Left lung (tissue), 10 donors: ENCODE measurements around the gene ARHGAP10. TPM values are rescaled to one million over a fixed set of nuclear protein-coding genes. Genes with fewer than 3 reads are reported as not detected.

ENCODE experiments used
- ATAC-seq: fragments of 200-7000 bp; cut with Tn5 transposase; one replicate; pipeline ENCODE4 v1.9.1; 2020; ENCODE audit warnings: moderate library complexity
- DNase-seq, 4 donors: peaks; one replicate each; pipeline ENCODE4 v3.0.0-alpha.2; 2013 to 2020
- H3K27ac ChIP-seq, 2 donors: fragments of 200-600 bp; sonication (generic) in 1 of 2; one replicate each; pipeline versions ENCODE4 v1.5.0 to v1.8.0; 2020 to 2021
- H3K27me3 ChIP-seq, 2 donors: fragments of 200-600 bp; sonication (generic) in 1 of 2; one replicate each; pipeline versions ENCODE4 v1.5.0 to v1.8.0; 2020 to 2021
- H3K36me3 ChIP-seq, 2 donors: fragments of 200-600 bp; sonication (generic) in 1 of 2; one replicate each; pipeline versions ENCODE4 v1.5.0 to v1.8.0; 2020 to 2021
- H3K4me1 ChIP-seq, 2 donors: fragments of 200-600 bp; one replicate each; pipeline ENCODE4 v1.8.0; 2021
- H3K4me3 ChIP-seq, 2 donors: fragments of 200-600 bp; sonication (generic) in 1 of 2; one replicate each; pipeline versions ENCODE4 v1.5.0 to v1.8.0; 2020 to 2021; ENCODE audit warnings: mild to moderate bottlenecking in 1 of 2
- H3K9me3 ChIP-seq, 2 donors: fragments of 200-600 bp; sonication (generic) in 1 of 2; one replicate each; pipeline versions ENCODE4 v1.5.0 to v1.8.0; 2020 to 2021
- intact Hi-C, 2 donors: fragments of 100-400 bp; cut with DNase I; formaldehyde crosslinking; loops; one replicate each; pipeline versions ENCODE4 v1.11.2 to v1.14.2; 2022
- polyA plus RNA-seq, 6 donors: library from polyadenylated mRNA; unstranded; fragments of 120-200 nt; gene quantifications; one replicate each; pipeline ENCODE4 v1.2.1, GENCODE V29; 2013; ENCODE audit not compliant: insufficient read length in 6 of 6
- total RNA-seq, 2 donors: library from RNA; stranded (reverse); fragmentation: NEBNext Ultra II Directional; extraction: Animal tissue kit (Norgen Biotek cat#: 25700); gene quantifications; one replicate each; pipeline ENCODE4 v1.2.1, GENCODE V29; 2021
- TF ChIP-seq, protein P1 (sequence below), 2 donors: fragments of 200-600 bp; sonication (generic) in 1 of 2; IDR thresholded peaks; one replicate each; pipeline versions ENCODE4 v1.5.0 to v1.8.0; 2021; ENCODE audit warnings: antibody characterized with exemption in 2 of 2
- donor health status: DM: no; HTN: yes; CAD: no.
- donor health status: DM: no; HTN: no; CAD: no.

The ARHGAP10 gene
- total and polyA plus RNA-seq, 8 donors: 11.6 to 25.4 (median 14.2) TPM

DNA sequence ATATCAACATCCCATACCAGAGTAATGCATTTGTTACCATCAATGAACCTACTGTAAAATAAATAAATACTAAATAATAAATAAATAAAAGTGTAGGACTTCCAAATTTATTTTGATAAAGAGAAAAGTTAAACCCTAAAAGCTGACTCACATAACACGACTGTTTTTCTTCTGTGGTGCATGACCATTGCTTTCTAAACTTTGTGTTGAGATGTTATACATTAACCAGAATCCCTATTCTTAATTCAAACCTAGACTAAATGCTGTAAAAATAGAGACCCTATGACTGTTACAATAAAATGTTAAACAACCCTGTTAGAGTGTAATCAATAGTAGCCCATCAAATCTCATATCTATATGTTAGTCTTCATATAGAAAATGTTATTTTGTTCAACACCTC lies 27.0 kb upstream of the ARHGAP10 start:
- ATAC-seq: no peak
- intact Hi-C loops: loop anchor here (5.0 kb wide), 1 partner anchor 162 kb away; no protein-coding TSS in a partner anchor

DNA sequence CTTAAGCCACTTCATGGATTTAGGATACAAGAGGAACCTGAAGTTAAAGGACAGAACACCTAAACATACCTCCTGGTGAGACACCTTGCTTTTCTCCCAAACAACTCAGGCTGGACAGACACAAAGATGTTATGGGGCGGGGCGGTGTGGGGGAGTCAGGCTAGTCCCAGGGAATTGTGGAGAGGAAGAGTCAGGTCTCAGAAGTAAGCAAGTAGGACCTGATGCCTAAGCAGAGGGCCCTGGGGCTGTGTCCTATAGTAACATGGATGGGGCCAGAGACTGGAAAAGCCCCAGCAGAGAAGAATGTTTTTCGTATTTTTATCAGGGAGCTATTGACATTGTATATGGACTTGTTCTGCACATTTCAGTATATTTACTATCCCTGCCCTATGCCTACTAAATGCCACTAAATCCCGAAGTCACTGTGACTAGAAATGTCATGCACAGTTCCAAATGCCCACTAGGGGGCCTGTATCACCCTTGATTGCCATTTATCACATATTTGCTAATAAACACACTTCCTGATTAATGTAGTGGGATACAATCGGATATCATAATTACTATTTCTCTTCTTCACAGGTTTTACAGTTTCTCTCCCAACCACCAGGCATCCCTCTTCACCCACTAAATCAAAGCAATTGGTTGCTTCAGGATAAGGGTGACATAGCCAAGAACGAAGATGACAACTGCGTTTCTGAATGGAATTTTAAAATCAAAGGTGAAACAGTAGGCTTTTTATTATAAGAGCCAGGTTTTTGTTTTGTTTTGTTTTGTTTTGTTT lies 23.8 kb upstream of the ARHGAP10 start:
- Histone ChIP-seq H3K4me1 (no peaks in the 10 kb centered on the region), H3K27me3 (no peaks in the 10 kb centered on the region), H3K27ac (no peak overlapping the region), H3K9me3 (no peaks in the 10 kb centered on the region), H3K36me3 (no peaks in the 10 kb centered on the region), H3K4me3 (no peak overlapping the region)
- ATAC-seq (peak; percentile 89), DNase-seq (peak in 2 of 4 donors; percentile 36 to 46)
- TF ChIP-seq, protein P1, sequence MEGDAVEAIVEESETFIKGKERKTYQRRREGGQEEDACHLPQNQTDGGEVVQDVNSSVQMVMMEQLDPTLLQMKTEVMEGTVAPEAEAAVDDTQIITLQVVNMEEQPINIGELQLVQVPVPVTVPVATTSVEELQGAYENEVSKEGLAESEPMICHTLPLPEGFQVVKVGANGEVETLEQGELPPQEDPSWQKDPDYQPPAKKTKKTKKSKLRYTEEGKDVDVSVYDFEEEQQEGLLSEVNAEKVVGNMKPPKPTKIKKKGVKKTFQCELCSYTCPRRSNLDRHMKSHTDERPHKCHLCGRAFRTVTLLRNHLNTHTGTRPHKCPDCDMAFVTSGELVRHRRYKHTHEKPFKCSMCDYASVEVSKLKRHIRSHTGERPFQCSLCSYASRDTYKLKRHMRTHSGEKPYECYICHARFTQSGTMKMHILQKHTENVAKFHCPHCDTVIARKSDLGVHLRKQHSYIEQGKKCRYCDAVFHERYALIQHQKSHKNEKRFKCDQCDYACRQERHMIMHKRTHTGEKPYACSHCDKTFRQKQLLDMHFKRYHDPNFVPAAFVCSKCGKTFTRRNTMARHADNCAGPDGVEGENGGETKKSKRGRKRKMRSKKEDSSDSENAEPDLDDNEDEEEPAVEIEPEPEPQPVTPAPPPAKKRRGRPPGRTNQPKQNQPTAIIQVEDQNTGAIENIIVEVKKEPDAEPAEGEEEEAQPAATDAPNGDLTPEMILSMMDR (IDR thresholded peaks at IDR 0.05): peak; percentile 83 to 99
- intact Hi-C loops: loop anchor here (5.0 kb wide), 1 partner anchor 159 kb away; no protein-coding TSS in a partner anchor

More for the DNA sequence above, 27.0 kb upstream of the ARHGAP10 start:
- no peaks in the 10 kb centered on the region for H3K4me1 ChIP-seq
- no peak overlapping the region for H3K4me3 ChIP-seq
- no peak overlapping the region for H3K27ac ChIP-seq
- DNase-seq: no peak
- TF ChIP-seq, protein P1 (IDR thresholded peaks at IDR 0.05): no peak
- H3K27me3 ChIP-seq: no peaks in the 10 kb centered on the region
- H3K36me3 ChIP-seq: no peaks in the 10 kb centered on the region
- no peaks in the 10 kb centered on the region for H3K9me3 ChIP-seq

DNA sequence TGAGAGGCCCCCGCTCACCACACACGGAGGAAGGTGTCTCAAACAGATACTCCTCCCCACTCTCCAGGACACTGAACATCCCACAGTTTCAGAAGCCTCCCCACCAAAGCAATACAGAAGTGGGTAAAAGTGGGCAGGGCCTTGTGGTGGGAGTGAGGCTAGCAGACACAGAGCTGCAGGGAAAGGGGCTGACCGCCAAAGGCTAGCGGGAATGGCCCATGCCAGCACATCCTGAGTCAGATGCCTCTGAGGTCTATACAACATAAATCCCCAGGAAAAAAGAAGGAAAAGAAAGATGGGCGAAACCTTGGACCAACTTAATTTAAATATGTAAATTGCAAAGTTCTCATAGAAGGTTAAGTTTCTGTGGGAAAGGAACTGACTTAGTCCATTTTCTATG lies 21.9 kb upstream of the ARHGAP10 start:
- Histone ChIP-seq H3K36me3 (no peaks in the 10 kb centered on the region), H3K27me3 (no peaks in the 10 kb centered on the region), H3K4me3 (no peak overlapping the region), H3K4me1 (no peaks in the 10 kb centered on the region), H3K9me3 (no peaks in the 10 kb centered on the region), H3K27ac (no peak overlapping the region)
- intact Hi-C loops: loop anchor here (5.0 kb wide), 1 partner anchor 157 kb away; no protein-coding TSS in a partner anchor
- DNase-seq (no peak), ATAC-seq (no peak)
- TF ChIP-seq, protein P1 (IDR thresholded peaks at IDR 0.05): no peak

DNA sequence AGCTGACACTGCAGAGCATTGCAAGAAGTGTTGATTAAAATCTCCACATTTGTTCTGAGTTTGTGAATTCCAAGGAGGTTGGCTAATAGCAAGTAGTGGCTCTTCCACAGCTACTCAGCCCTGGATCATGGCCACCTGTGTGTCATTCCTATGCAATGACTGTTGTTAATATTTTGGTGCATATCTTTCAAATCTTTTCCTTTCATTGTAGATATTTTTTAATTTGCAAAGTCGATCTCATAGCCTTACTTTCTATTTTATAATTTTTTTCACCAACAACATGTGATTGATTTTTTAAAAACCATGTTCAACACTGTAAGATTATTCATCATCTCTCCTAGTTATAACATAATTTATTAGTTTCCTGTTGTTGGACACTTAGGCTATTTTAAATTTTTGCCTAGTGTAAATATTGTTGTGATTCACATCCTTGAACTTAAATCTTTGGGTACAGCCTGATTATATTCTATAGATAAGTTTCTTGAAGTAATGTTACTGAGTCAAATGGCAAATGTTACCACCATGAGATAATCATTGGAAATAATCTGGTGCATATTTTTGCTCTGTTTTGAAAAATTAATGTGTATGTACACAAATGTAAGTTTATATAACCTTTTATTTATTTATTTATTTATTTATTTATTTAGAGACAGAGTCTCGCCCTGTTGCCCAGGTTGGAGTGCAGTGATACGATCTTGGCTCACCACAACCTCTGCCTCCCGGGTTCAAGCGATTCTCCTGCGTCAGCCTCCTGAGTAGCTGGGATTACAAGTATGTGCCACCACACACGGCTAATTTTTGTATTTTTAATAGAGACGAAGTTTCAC lies 17.1 kb upstream of the ARHGAP10 start:
- ATAC-seq: peak; percentile 79
- TF ChIP-seq, protein P1 (IDR thresholded peaks at IDR 0.05): no peak
- intact Hi-C loops: no loop called here

DNA sequence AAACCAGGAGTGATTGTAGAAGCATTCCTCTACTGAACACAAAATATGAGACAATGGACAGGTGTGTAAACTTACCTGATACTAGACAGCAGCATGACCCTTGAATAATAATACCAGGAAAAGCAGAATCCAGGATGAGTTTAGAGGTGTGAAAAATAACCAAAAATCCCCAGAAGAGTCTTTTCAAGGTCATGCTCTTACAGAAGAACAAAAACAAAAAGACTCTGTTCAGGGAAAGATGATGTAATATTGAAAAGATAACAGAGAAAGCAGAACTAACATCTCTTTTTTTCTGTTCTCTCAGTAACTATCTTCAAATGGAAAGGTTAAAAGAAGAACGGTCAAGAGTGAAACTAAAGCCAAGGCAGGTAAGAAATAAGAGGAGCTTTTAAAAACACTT lies 14.0 kb upstream of the ARHGAP10 start:
- Histone ChIP-seq H3K27ac (no peak overlapping the region), H3K4me1 (no peaks in the 10 kb centered on the region), H3K9me3 (no peaks in the 10 kb centered on the region), H3K27me3 (no peaks in the 10 kb centered on the region), H3K36me3 (no peaks in the 10 kb centered on the region), H3K4me3 (no peak overlapping the region)
- ATAC-seq (no peak), DNase-seq (no peak)
- TF ChIP-seq, protein P1 (IDR thresholded peaks at IDR 0.05): no peak
- intact Hi-C loops: no loop called here

More for the DNA sequence above, 17.1 kb upstream of the ARHGAP10 start:
- Histone ChIP-seq H3K27ac (no peak overlapping the region), H3K36me3 (no peaks in the 10 kb centered on the region), H3K4me1 (no peaks in the 10 kb centered on the region), H3K9me3 (no peaks in the 10 kb centered on the region), H3K27me3 (no peaks in the 10 kb centered on the region), H3K4me3 (no peak overlapping the region)
- DNase-seq: no peak
